ENCODE results near the gene STAB2.

- TF ChIP-seq CTCF (IDR thresholded peaks at IDR 0.05), result no peak
- no peak for TF ChIP-seq POLR2A (IDR thresholded peaks at IDR 0.05)
Observed at GRCh38 chr12:103680591-103681141, 93.6 kb downstream of the STAB2 start.

Data from body of pancreas (tissue), 4 donors.